HG02870 (cell line): ENCODE data around the gene PLIN5.
"Not testable (repeated sequence)": the region's sequence is repeated elsewhere in the genome, so short reads cannot be mapped to it uniquely, and the experiment has no call there.

ENCODE experiments used
- ATAC-seq: cut with Tn5 transposase; IDR thresholded peaks from one replicate; pipeline ENCODE4 v1.9.1; 2021; ENCODE audit warnings: mild to moderate bottlenecking, moderate library complexity; ENCODE audit not compliant: unreplicated experiment

Gene PLIN5

GRCh38 chr19:4570402-4570801, 35.4 kb upstream of the PLIN5 start:
- no peak for ATAC-seq

- ATAC-seq, result no peak
Measured at GRCh38 chr19:4568886-4569285, 33.9 kb upstream of the PLIN5 start.

GRCh38 chr19:4567584-4568071, 32.6 kb upstream of the PLIN5 start:
- no peak for ATAC-seq

- no peak for ATAC-seq
Measured at GRCh38 chr19:4566402-4567051, 31.5 kb upstream of the PLIN5 start.

- not testable (repeated sequence) for ATAC-seq
Measured at GRCh38 chr19:4563562-4563961, 28.5 kb upstream of the PLIN5 start.

- not testable (repeated sequence) for ATAC-seq
Measured at GRCh38 chr19:4562085-4562484, 27.1 kb upstream of the PLIN5 start.

GRCh38 chr19:4559569-4559968, 24.5 kb upstream of the PLIN5 start, which contains the start of gene SEMA6B:
SEMA6B (minus strand) TSS chr19:4559684; CDS start chr19:4558457, 1,227 bp downstream.
- ATAC-seq, result no peak

- no peak for ATAC-seq
Measured at GRCh38 chr19:4557971-4558941, 23.2 kb upstream of the PLIN5 start.

- ATAC-seq, result no peak
Measured at GRCh38 chr19:4557144-4557970, 22.3 kb upstream of the PLIN5 start.

GRCh38 chr19:4556597-4557127, 21.6 kb upstream of the PLIN5 start:
- ATAC-seq, result no peak

- no peak for ATAC-seq
Measured at GRCh38 chr19:4555657-4556561, 20.9 kb upstream of the PLIN5 start.

GRCh38 chr19:4554717-4555116, 19.7 kb upstream of the PLIN5 start:
- ATAC-seq, result no peak

GRCh38 chr19:4553775-4554174, 18.8 kb upstream of the PLIN5 start:
- no peak for ATAC-seq

GRCh38 chr19:4553092-4553695, 18.2 kb upstream of the PLIN5 start:
- ATAC-seq, result no peak

GRCh38 chr19:4552525-4552819, 17.4 kb upstream of the PLIN5 start:
- ATAC-seq, result no peak

- no peak for ATAC-seq
Measured at GRCh38 chr19:4550479-4551050, 15.5 kb upstream of the PLIN5 start.

- no peak for ATAC-seq
Measured at GRCh38 chr19:4550018-4550417, 15.0 kb upstream of the PLIN5 start.

GRCh38 chr19:4548238-4548584, 13.2 kb upstream of the PLIN5 start:
- ATAC-seq, result no peak
